HG03378 (cell line): ENCODE measurements around the gene GRIA1.
"Not testable (repeated sequence)": the region's sequence is repeated elsewhere in the genome, so short reads cannot be mapped to it uniquely, and the experiment has no call there.

ENCODE experiments used
- ATAC-seq: cut with Tn5 transposase; IDR thresholded peaks from one replicate; pipeline ENCODE4 v1.9.1; 2021; ENCODE audit warnings: mild to moderate bottlenecking, moderate library complexity; ENCODE audit not compliant: unreplicated experiment

The GRIA1 gene

DNA sequence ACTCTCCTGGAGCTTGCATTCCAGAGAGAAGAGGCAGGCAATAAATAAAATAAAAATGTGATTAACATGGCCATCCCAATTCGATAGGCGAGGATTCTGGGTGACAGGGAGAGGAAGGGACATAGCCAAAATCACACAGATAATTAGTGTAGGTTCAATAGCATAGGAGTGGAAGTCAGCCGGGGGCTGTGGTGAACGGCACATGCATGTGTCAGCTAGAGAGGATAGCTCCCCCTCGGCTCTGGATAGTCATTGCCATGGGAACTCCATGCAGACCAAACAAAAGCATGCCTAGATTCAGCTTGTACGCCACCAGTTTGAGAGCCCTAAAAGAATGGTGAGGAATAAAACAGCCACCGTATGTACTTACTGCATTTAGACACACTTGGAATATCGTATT lies 223.5 kb downstream of the GRIA1 start:
- ATAC-seq, result no peak

GRCh38 chr5:153714798-153715197 lies 224.3 kb downstream of the GRIA1 start:
- no peak for ATAC-seq

DNA sequence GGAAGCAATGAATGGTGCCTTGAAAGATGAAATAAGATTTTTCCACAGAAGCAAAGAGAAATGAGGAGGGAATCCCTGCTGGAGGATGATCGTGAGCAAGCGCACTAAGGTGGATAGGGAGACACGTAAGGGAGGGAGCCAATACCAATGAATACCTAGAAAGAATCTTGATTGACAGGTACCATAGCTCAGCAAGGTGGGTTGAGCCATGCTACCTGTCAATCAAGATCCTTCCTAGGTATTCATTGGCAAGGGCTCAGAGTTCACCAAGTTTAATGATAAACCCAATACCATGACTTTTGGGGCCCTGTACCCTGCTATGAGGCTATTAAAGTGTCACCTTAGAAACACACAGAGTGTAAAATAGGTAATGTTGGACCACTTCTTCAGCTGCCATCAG lies 226.8 kb downstream of the GRIA1 start:
- no peak for ATAC-seq

GRCh38 chr5:153718713-153719112 lies 228.2 kb downstream of the GRIA1 start:
- no peak for ATAC-seq

GRCh38 chr5:153719324-153719723 lies 228.9 kb downstream of the GRIA1 start:
- no peak for ATAC-seq

DNA sequence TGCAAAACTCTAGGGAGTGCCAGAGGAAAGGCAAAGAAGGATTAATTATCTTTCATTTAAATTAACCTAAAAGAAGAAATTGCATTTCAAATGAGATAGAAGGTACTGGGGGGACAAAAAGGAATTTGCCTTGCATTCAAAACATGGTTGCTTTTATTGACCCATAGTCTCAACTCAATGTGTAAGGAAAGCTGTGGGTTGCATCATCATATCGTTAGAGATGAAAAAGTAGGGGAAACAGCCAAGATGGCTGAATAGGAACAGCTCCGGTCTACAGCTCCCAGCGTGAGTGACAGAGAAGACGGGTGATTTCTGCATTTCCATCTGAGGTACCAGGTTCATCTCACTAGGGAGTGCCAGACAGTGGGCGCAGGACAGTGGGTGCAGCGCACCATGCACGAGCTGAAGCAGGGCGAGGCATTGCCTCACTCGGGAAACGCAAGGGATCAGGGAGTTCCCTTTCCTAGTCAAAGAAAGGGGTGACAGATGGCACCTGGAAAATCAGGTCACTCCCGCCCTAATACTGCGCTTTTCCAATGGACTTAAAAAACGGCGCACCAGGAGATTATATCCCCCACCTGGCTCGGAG lies 232.6 kb downstream of the GRIA1 start:
- ATAC-seq, result not testable (repeated sequence)

DNA sequence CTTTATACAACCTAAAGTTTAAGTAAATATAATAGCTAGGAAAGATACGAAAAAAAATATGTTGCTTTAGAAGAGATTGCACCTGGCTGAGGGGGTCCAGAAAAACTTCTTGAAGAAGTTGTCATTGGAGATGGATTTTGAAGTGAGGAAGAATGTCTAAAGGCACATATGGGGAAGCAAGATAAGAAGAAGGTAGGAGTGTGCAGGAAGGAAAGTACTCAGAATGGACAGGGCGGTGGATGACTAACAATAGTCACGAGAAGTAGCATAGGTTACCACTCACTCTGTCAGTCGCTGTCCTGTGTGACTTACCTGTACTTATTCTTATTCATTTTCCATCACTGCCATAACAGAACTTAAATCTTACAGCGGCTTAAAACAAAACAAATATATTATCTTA lies 251.6 kb downstream of the GRIA1 start:
- no peak for ATAC-seq

DNA sequence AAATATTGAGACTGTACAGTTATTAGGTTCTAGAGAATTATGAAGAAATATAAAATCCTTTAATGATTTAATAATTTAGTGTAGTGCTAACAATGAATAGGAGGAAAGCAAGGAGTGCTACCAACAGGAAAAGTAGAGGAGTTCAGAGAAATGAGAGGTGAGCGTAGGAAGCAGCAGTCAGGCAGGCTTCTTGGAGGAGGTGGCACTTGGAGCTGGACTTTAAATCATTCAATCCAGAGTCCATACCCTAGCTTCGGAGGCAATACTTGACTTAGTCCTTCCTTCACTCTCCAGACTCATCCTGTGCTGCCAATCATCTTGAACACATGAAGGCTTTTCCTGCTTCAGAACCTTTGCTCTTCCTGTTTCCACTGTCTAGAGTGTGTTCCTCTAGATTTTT lies 254.3 kb downstream of the GRIA1 start:
- ATAC-seq, result no peak

GRCh38 chr5:153745778-153746395 lies 255.4 kb downstream of the GRIA1 start:
- ATAC-seq, result no peak

DNA sequence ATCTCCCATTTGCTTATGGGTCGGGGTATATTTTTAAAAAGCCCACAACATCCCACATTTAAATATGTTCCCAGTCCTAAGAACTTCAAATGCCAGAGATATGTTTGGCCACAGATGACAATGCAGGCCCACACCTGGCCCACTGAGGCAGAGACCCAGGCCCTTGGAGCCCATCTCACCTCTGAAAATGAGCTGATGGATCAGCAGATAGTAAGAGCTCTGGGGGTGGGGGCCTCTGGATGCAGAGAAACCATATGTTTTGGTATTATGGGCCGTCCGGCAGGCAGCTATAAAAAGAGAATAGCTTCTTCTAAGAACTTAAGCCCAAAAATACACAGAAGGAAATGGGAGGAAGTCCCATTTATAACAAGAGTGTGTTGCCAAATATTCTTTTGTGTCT lies 256.0 kb downstream of the GRIA1 start:
- ATAC-seq, result no peak

GRCh38 chr5:153748823-153749222 lies 258.4 kb downstream of the GRIA1 start:
- ATAC-seq, result no peak

DNA sequence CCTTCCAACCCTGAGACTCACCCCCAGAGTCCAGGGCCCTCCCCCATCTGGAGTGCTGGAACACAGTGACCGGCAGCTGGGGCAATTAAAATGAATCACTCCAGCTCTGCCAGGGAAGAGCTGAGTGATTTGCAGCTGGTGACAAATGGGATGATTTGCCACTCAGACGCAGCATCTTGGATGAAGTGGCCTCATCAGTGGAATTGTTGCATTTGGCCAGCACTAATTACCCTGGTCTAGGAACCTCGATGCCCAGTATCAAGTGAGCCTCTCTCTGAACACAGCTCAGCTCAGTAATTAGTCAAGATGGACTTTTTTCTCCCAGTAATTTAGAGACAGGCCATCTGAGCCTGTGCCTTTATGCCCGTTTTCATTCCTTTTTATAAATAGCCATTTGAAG lies 259.5 kb downstream of the GRIA1 start:
- ATAC-seq, result no peak

- no peak for ATAC-seq
Observed at GRCh38 chr5:153751251-153751650, 260.8 kb downstream of the GRIA1 start.

- no peak for ATAC-seq
Observed at GRCh38 chr5:153752890-153753289, 262.4 kb downstream of the GRIA1 start.

- ATAC-seq, result no peak
Observed at GRCh38 chr5:153753645-153754432, 263.4 kb downstream of the GRIA1 start.

GRCh38 chr5:153755913-153756500 lies 265.5 kb downstream of the GRIA1 start:
- ATAC-seq, result no peak

DNA sequence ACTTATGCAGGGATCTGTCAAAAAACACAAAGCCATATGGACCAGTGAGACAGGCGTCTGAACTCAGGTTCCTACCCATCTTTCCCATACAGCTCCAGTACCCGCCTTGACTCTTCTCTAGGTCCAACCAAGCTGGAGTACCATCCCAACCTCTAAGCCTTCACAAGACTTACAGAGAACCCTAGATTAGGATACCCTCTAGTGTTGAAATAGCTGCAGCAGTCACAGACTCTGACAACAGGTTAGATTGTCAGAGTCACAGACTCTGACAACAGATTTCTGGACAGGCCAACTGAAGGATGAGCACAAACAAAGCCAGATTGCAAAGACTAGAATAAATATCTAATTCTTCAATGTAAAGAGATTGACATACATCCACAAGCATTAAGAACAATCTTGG lies 266.1 kb downstream of the GRIA1 start:
- ATAC-seq, result no peak

- no peak for ATAC-seq
Observed at GRCh38 chr5:153765987-153766386, 275.5 kb downstream of the GRIA1 start.

DNA sequence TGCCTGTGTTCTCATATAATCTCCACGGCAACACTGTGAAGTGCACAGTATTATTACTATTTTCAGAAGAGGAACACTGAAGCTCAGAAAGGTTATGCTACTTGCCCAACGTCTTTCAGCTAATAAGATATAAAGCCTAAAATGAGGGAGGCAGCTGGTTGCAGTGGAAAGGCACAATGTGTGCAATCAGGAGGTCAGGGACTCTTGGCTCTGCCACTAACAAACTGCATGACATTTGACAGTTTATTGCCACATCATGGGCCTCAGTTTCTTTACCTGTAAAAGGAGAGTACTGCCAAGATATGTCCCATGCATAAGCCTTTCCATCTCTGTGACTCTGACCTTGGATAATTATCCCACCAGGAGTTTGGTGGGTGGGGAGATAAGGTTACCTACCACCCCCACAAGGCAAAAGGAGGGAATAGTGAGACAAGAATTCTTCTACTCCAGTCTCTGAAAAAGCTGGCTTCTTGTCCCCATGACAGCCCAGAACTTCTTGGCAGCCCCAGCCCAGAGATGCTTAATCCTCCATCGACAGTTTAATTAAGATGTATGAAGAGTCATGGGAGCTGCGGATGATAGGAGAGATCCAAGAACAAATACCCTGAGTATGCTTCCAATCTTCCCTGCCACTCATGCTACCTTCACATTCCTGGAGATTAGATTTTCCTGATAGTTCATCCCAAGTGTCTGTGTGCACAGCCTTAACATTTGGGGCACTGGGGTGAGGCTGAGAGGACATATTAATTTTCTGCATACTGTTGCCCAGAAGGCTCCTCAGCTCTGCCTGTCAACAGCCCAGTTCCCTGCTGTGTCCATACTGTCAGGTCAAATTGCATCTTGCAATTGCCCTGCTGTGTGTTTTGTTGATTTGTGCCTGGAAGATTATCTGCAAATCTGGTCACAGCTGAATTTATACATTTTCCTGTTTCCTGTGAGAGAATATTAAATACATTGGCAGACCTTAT lies 277.0 kb downstream of the GRIA1 start:
- no peak for ATAC-seq

DNA sequence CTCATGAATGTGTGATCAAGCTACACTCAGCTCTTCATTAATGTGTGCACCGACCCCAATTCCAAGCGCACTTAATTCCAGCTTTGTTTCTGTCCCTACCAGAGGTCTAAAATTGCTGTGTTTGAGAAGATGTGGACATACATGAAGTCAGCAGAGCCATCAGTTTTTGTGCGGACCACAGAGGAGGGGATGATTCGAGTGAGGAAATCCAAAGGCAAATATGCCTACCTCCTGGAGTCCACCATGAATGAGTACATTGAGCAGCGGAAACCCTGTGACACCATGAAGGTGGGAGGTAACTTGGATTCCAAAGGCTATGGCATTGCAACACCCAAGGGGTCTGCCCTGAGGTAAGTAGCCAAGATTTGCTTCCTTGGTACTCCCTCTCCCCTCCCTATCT lies 279.6 kb downstream of the GRIA1 start:
- ATAC-seq, result no peak

GRCh38 chr5:153774686-153775085 lies 284.2 kb downstream of the GRIA1 start:
- ATAC-seq, result no peak
